GM12878 (cell line): ENCODE data around the gene FAT1. TPM values are rescaled to one million over a fixed set of nuclear protein-coding genes. Genes with fewer than 3 reads are reported as not detected.

Source experiments
- ATAC-seq: fragments of 200-7000 bp; cut with Tn5 transposase; 3 replicates; pipeline ENCODE4 v1.9.1; 2020; ENCODE audit warnings: mild to moderate bottlenecking, moderate library complexity
- BruUV-seq: library from RNA; stranded (reverse); fragments of 400-500 nt; replicated peaks from 2 replicates; lab custom pipeline; 2021; lab: Mats Ljungman, UMichigan
- CTCF ChIA-PET: fragments of 300-600 bp; sonication (Branson Sonifier 250); formaldehyde crosslinking; extraction: SDS; loops from one replicate; lab custom pipeline; 2021; ENCODE audit warnings: inconsistent platforms; lab: Yijun Ruan, JAX
- POLR2A ChIA-PET: fragments of 350-600 bp; formaldehyde crosslinking; extraction: SDS; loops from one replicate; lab custom pipeline; 2021; ENCODE audit warnings: inconsistent platforms; lab: Charles Lee
- RAD21 ChIA-PET: fragments of 300-600 bp; sonication (Branson Sonifier 250); formaldehyde crosslinking; loops from one replicate; lab custom pipeline; 2023; ENCODE audit warnings: antibody characterized with exemption; ENCODE audit not compliant: unreplicated experiment; lab: Charles Lee
- SMC1A ChIA-PET: fragments of 300-600 bp; sonication (Branson Sonifier 250); formaldehyde crosslinking; loops from one replicate; lab custom pipeline; 2023; ENCODE audit not compliant: unreplicated experiment, uncharacterized antibody; lab: Charles Lee
- DNase-seq: peaks from one replicate; pipeline ENCODE4 v3.0.0-alpha.2; 2011; ENCODE audit warnings: low read depth, low spot score
- FAIRE-seq: peaks from 3 replicates; lab custom pipeline; 2011; peaks lifted over from hg19 to GRCh38; lab: Jason Lieb, UNC
- H2AFZ ChIP-seq: 2 replicates; pipeline ENCODE4 v1.6.0; 2011; ENCODE audit warnings: low read depth, low read length, control low read depth; ENCODE audit not compliant: control insufficient read depth
- H3K27ac ChIP-seq: 2 replicates; pipeline ENCODE4 v1.5.1; 2011; ENCODE audit warnings: control low read depth; ENCODE audit not compliant: control insufficient read depth, insufficient read depth
- H3K27me3 ChIP-seq, 2 experiments: replicated peaks in 1 of 2; 2 replicates each; pipeline versions ENCODE4 v1.6.0 to v1.6.1; 2011; ENCODE audit warnings: low read length in 1 of 2; ENCODE audit not compliant: control insufficient read depth in 2 of 2, insufficient read depth in 2 of 2
- H3K36me3 ChIP-seq, 2 experiments: 2 replicates each; pipeline ENCODE4 v1.5.1; 2011; ENCODE audit warnings: low read length in 1 of 2; ENCODE audit not compliant: control insufficient read depth in 2 of 2, insufficient read depth in 2 of 2
- H3K4me1 ChIP-seq: 2 replicates; pipeline ENCODE4 v1.6.1; 2011; ENCODE audit warnings: mild to moderate bottlenecking, low read length, moderate library complexity, mixed read lengths; ENCODE audit not compliant: control insufficient read depth, insufficient read depth
- H3K4me2 ChIP-seq: 2 replicates; pipeline ENCODE4 v1.6.0; 2011; ENCODE audit warnings: control low read depth; ENCODE audit not compliant: control insufficient read depth, insufficient read depth
- H3K4me3 ChIP-seq: fragments of 200-600 bp; sonication (generic); 2 replicates; pipeline ENCODE4 v1.5.1; 2016
- H3K79me2 ChIP-seq: 2 replicates; pipeline ENCODE4 v1.6.0; 2011; ENCODE audit warnings: low read length; ENCODE audit not compliant: control insufficient read depth, insufficient read depth
- H3K9ac ChIP-seq: 2 replicates; pipeline ENCODE4 v1.8.0; 2011; ENCODE audit warnings: low read length, control low read depth, mixed read lengths; ENCODE audit not compliant: control insufficient read depth, insufficient read depth
- H3K9me3 ChIP-seq: replicated peaks from 3 replicates; pipeline ENCODE4 v1.5.1; 2011; ENCODE audit warnings: mild to moderate bottlenecking, low read length; ENCODE audit not compliant: control insufficient read depth, insufficient read depth
- H4K20me1 ChIP-seq: 2 replicates; pipeline ENCODE4 v1.6.0; 2011; ENCODE audit not compliant: control insufficient read depth, insufficient read depth
- BHLHE40 ChIP-seq, 2 experiments: fragments of 450-650 bp in 1 of 2; IDR thresholded peaks; 2 replicates each; pipeline ENCODE4 v1.6.1; 2011 to 2017; ENCODE audit warnings: low read depth in 2 of 2, borderline replicate concordance in 1 of 2, improper control_type of control experiment in 1 of 2, low read length in 1 of 2, mild to moderate bottlenecking in 1 of 2
- EP300 ChIP-seq, 2 experiments: fragments of 150-350 bp in 1 of 2; IDR thresholded peaks; 2 replicates each; pipeline ENCODE4 v1.6.1; 2011 to 2012; ENCODE audit warnings: low read depth in 2 of 2, low read length in 2 of 2, borderline replicate concordance in 1 of 2, improper control_type of control experiment in 1 of 2, inconsistent platforms in 1 of 2; ENCODE audit not compliant: control insufficient read depth in 1 of 2
- IRF4 ChIP-seq: IDR thresholded peaks from 2 replicates; pipeline ENCODE4 v1.6.1; 2011; ENCODE audit warnings: low read depth, low read length
- KAT2A ChIP-seq: conservative IDR thresholded peaks from 2 replicates; pipeline ENCODE4 v1.6.1; 2011; ENCODE audit warnings: low read depth, low read length; ENCODE audit not compliant: control insufficient read depth
- RAD21 ChIP-seq: IDR thresholded peaks from 2 replicates; pipeline ENCODE4 v1.6.1; 2011; ENCODE audit warnings: mild to moderate bottlenecking, low read depth, low read length, moderate library complexity; ENCODE audit not compliant: insufficient read depth
- WGBS: methylation state at CpG from one replicate; pipeline ENCODE4 v1.1.6; 2016; ENCODE audit warnings: low lambda C conversion rate; ENCODE audit not compliant: insufficient replicate concordance, insufficient coverage; ENCODE audit errors: missing lambda C conversion rate; 5-methylcytosine and 5-hydroxymethylcytosine counted together
- in situ Hi-C: fragments of 300-500 bp; cut with MboI; formaldehyde crosslinking; loops from 9 replicates; pipeline ENCODE4 v1.14.3; 2018; ENCODE audit warnings: mixed read lengths
- intact Hi-C: fragments of 100-400 bp; cut with micrococcal nuclease; formaldehyde crosslinking; loops from one replicate; pipeline ENCODE4 v1.14.2; 2022; ENCODE audit not compliant: unreplicated experiment
- polyA plus RNA-seq, 11 experiments: library from polyadenylated mRNA; depleted of rRNA in 4 of 11; unstranded in 6 of 11; stranded (reverse) in 5 of 11; fragments of >200 nt; fragmentation: Nextera tagmentation in 4 of 11; fragmentation: Illumina TruSeq in 1 of 11; extraction: Ambion mirVana in 4 of 11; extraction: Trizol in 1 of 11; gene quantifications; 1 replicate in 1 of 11; 2 replicates in 10 of 11; pipeline versions ENCODE4 v1.2.1 to v1.2.3, GENCODE V29; 2011 to 2016; ENCODE audit warnings: inconsistent platforms in 2 of 11, missing spikeins in 2 of 11, low read depth in 1 of 11
- total RNA-seq, 4 experiments: library from RNA; depleted of rRNA in 3 of 4; stranded (reverse); fragments of >200 nt in 3 of 4; fragmentation: Illumina TruSeq in 1 of 4; extraction: Trizol in 1 of 4; gene quantifications; 2 replicates each; pipeline versions ENCODE4 v1.2.1 to v1.2.3, GENCODE V29; 2013 to 2021

Gene FAT1
- total and polyA plus RNA-seq, 10 of the 15 experiments (the other 5 are each of a cell fraction or from before 2014, with no cell fraction given): 0.04 to 11.8 (median 0.11) TPM; not detected in 1

GRCh38 chr4:186669735-186670134, 53.9 kb downstream of the FAT1 start:
- H3K36me3 ChIP-seq: no peaks in the 10 kb centered on the region
- no peak for TF ChIP-seq KAT2A
- no peak for TF ChIP-seq IRF4
- no peak for TF ChIP-seq EP300 (IDR thresholded peaks at IDR 0.05; ENCODE audit: borderline replicate concordance in 1 of 2, control insufficient read depth in 1 of 2, low read depth in 2 of 2, low read length in 2 of 2)
- H3K27me3 ChIP-seq: no peaks in the 10 kb centered on the region
- ChIA-PET RAD21 (no interaction called here), SMC1A (no interaction called here), CTCF (no interaction called here), POLR2A (no interaction called here)
- H3K27ac ChIP-seq: no peak overlapping the region
- no peak for DNase-seq
- H3K9ac ChIP-seq: no peak overlapping the region
- BruUV-seq: no TSS peak
- no peak for ATAC-seq
- in situ Hi-C loops: no loop called here
- no peaks in the 10 kb centered on the region for H3K9me3 ChIP-seq
- WGBS: 22% methylated on average over 5 of the region's 5 CpGs
- H2AFZ ChIP-seq: no peak overlapping the region
- no peaks in the 10 kb centered on the region for H3K4me1 ChIP-seq
- intact Hi-C loops: no loop called here
- no peaks in the 10 kb centered on the region for H4K20me1 ChIP-seq
- no peak overlapping the region for H3K4me3 ChIP-seq
- no peak for FAIRE-seq
- H3K4me2 ChIP-seq: no peak overlapping the region
- no peaks in the 10 kb centered on the region for H3K79me2 ChIP-seq

DNA sequence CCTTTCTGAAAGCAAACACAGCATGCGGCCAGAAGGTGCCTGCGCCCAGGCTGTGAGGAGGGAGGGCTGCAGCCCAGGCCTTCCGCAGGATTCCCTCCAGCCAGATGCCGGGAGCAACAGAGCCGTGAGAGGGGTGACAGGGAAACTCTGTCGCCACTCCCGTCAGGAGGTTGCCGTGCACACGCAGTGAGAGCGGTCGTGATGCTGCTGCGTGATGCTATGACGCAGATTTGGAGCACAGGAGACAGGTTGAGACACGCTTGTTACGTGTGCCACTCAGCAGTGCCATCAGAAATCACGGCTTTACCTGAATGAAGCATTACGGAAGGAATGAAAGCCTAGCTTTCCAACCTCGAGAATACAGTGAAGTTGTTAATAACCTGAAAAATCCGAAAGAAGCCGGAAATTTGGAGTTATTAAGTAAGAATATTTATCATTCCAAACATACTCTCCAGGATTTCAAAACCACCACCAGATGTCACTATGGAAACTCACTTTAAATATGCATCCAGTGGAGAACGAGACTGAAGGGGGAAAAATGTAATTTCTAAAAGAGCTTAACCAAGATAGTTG, 54.4 kb downstream of the FAT1 start:
- H4K20me1 ChIP-seq: no peaks in the 10 kb centered on the region

More for the DNA sequence above, 54.4 kb downstream of the FAT1 start:
- ChIA-PET SMC1A (no interaction called here), CTCF (no interaction called here), RAD21 (no interaction called here), POLR2A (no interaction called here)
- Histone ChIP-seq H3K9me3 (no peaks in the 10 kb centered on the region), H3K27me3 (no peaks in the 10 kb centered on the region), H3K4me3 (no peak overlapping the region), H3K36me3 (no peaks in the 10 kb centered on the region), H3K4me2 (no peak overlapping the region), H3K9ac (no peak overlapping the region), H2AFZ (no peak overlapping the region), H3K79me2 (no peaks in the 10 kb centered on the region), H3K27ac (no peak overlapping the region), H3K4me1 (no peaks in the 10 kb centered on the region)
- FAIRE-seq: no peak
- no peak for DNase-seq
- BruUV-seq: no TSS peak
- intact Hi-C loops: no loop called here
- no peak for ATAC-seq
- TF ChIP-seq BHLHE40 (IDR thresholded peaks at IDR 0.05; ENCODE audit: borderline replicate concordance in 1 of 2, low read depth in 2 of 2, low read length in 1 of 2) (no peak), RAD21 (0 out of 2 replicates have a peak, but pooled peaks have one; percentile 2)
- in situ Hi-C loops: no loop called here
- WGBS: 34% methylated on average over 21 of the region's 21 CpGs
